H1 (cell line): ENCODE results near the gene RASSF5. TPM values are rescaled to one million over a fixed set of nuclear protein-coding genes. Genes with fewer than 3 reads are reported as not detected.

Experiments used
- CEBPB ChIP-seq: IDR thresholded peaks from 2 replicates; pipeline ENCODE4 v1.6.1; 2012; ENCODE audit warnings: low read depth, low read length
- CHD2 ChIP-seq: IDR thresholded peaks from 2 replicates; pipeline ENCODE4 v1.6.1; 2012; ENCODE audit warnings: low read length, improper control_type of control experiment
- CREB1 ChIP-seq: IDR thresholded peaks from 2 replicates; pipeline ENCODE4 v1.6.1; 2012; ENCODE audit warnings: inconsistent platforms
- CTBP2 ChIP-seq: IDR thresholded peaks from 2 replicates; pipeline ENCODE4 v1.7.0; 2011; ENCODE audit warnings: borderline replicate concordance, mild to moderate bottlenecking, moderate library complexity, mixed read lengths, low read length; ENCODE audit not compliant: insufficient read depth, insufficient read length
- EP300 ChIP-seq, 2 experiments: IDR thresholded peaks; 1 replicate in 1 of 2; 2 replicates in 1 of 2; pipeline ENCODE4 v1.6.1; 2011 to 2012; ENCODE audit warnings: low read depth in 2 of 2, low read length in 2 of 2, mild to moderate bottlenecking in 2 of 2, borderline replicate concordance in 1 of 2, inconsistent platforms in 1 of 2, moderate library complexity in 1 of 2
- JUND ChIP-seq: IDR thresholded peaks from 2 replicates; pipeline ENCODE4 v1.6.1; 2011; ENCODE audit warnings: mild to moderate bottlenecking, improper control_type of control experiment, low read length
- POLR2A ChIP-seq, 2 experiments: IDR thresholded peaks; 1 replicate in 1 of 2; 2 replicates in 1 of 2; pipeline ENCODE4 v1.6.1; 2011; ENCODE audit warnings: low read depth in 2 of 2, low read length in 2 of 2, mild to moderate bottlenecking in 2 of 2; ENCODE audit errors: control extremely low read depth in 1 of 2
- POU5F1 ChIP-seq: IDR thresholded peaks from 2 replicates; pipeline ENCODE4 v1.6.1; 2011; ENCODE audit warnings: low read depth, mild to moderate bottlenecking, low read length, moderate library complexity
- SP1 ChIP-seq: IDR thresholded peaks from 2 replicates; pipeline ENCODE4 v1.6.1; 2011; ENCODE audit warnings: low read depth, low read length
- SP2 ChIP-seq: IDR thresholded peaks from 2 replicates; pipeline ENCODE4 v1.6.1; 2012; ENCODE audit warnings: mild to moderate bottlenecking, low read length, inconsistent platforms
- SRF ChIP-seq: IDR thresholded peaks from 2 replicates; pipeline ENCODE4 v1.6.1; 2011; ENCODE audit warnings: mild to moderate bottlenecking, low read depth, low read length, moderate library complexity
- TAF1 ChIP-seq: IDR thresholded peaks from 2 replicates; pipeline ENCODE4 v1.6.1; 2011; ENCODE audit warnings: mild to moderate bottlenecking, low read depth, low read length
- polyA plus RNA-seq, 7 experiments: library from polyadenylated mRNA; depleted of rRNA in 3 of 7; stranded (reverse) in 5 of 7; unstranded in 2 of 7; fragments of >200 nt in 5 of 7; fragments of 200-250 nt in 2 of 7; gene quantifications; 1 replicate in 5 of 7; 2 replicates in 1 of 7; 4 replicates in 1 of 7; pipeline versions ENCODE4 v1.2.1 to v1.2.3, GENCODE V29; 2011 to 2013; ENCODE audit warnings: missing spikeins in 2 of 7, mixed read lengths in 2 of 7
- total RNA-seq: library from RNA; stranded (reverse); fragmentation: NEBNext Ultra II Directional; extraction: Animal tissue kit (Norgen Biotek cat#: 25700); gene quantifications from 2 replicates; pipeline ENCODE4 v1.2.1, GENCODE V29; 2021
- TF ChIP-seq, protein P1 (sequence below): IDR thresholded peaks from 2 replicates; pipeline ENCODE4 v1.6.1; 2011; ENCODE audit warnings: low read depth, mild to moderate bottlenecking, low read length; ENCODE audit not compliant: insufficient read depth
- TF ChIP-seq, protein P2 (sequence below): IDR thresholded peaks from 2 replicates; pipeline ENCODE4 v1.6.1; 2012; ENCODE audit warnings: low read length, inconsistent platforms

RASSF5 gene
- total and polyA plus RNA-seq, 2 of the 8 experiments (the other 6 are each of a cell fraction or from before 2014, with no cell fraction given): 0.82 to 1.8 TPM

DNA sequence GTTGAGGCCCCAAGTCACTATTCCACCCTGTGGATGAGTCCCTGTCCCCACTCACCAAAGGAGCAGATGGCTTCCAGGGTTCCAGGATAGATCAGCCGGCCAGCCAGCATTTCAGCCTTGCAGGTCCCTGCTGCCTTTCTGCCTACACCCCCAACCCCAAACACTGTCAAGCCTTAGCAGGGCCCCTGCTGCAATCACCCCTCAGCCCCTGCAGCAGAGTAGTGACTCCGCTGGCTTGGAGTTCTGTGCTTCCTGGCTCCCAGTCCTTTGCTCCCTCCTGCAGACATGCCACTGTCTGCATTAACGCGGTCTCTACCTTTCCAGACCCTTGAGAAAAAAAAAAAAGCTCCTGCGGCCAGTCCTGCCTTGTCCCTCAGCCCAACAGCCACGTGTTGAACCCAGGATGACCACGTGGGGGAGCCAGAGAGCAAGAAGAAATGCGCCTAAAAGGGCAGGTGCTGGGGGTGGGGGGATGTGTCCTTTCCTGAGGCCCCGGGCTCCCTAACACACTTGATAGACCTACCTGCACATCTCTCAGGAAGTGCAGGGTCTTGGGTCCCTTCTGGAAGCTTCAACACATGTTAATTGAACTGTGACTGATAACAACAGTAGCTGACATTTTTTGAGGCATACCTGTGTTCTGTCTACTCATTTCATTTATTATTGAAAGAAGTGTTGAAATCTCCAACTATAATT is 37.4 kb downstream of the RASSF5 start (continued):
- TF ChIP-seq POU5F1 (no peak), TAF1 (no peak), SP2 (no peak), EP300 (IDR thresholded peaks at IDR 0.05; ENCODE audit: borderline replicate concordance in 1 of 2, low read depth in 2 of 2, low read length in 2 of 2) (peak in 1 of 2 experiments; percentile 58; a peak in 1 of 3 replicates), CREB1 (peak; percentile 82), SRF (no peak), CEBPB (no peak), POLR2A (IDR thresholded peaks at IDR 0.05; ENCODE audit: control extremely low read depth in 1 of 2, low read depth in 2 of 2, low read length in 2 of 2) (no peak), CHD2 (0 out of 2 replicates have a peak, but pooled peaks have one; percentile 27), JUND (no peak), CTBP2 (no peak), SP1 (no peak)
- TF ChIP-seq, protein P1, sequence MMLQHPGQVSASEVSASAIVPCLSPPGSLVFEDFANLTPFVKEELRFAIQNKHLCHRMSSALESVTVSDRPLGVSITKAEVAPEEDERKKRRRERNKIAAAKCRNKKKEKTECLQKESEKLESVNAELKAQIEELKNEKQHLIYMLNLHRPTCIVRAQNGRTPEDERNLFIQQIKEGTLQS: peak; percentile 62
- TF ChIP-seq, protein P2, sequence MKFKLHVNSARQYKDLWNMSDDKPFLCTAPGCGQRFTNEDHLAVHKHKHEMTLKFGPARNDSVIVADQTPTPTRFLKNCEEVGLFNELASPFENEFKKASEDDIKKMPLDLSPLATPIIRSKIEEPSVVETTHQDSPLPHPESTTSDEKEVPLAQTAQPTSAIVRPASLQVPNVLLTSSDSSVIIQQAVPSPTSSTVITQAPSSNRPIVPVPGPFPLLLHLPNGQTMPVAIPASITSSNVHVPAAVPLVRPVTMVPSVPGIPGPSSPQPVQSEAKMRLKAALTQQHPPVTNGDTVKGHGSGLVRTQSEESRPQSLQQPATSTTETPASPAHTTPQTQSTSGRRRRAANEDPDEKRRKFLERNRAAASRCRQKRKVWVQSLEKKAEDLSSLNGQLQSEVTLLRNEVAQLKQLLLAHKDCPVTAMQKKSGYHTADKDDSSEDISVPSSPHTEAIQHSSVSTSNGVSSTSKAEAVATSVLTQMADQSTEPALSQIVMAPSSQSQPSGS: 0 out of 2 replicates have a peak, but pooled peaks have one; percentile 67
- TF ChIP-seq, all 59 proteins: peak for 11
